Fibroblast of upper back skin (primary cell): ENCODE data around the gene ITCH.
A peak's percentile ranks its signal among the peaks of the same experiment; 100 is the strongest.
"Not testable (repeated sequence)": the region's sequence is repeated elsewhere in the genome, so short reads cannot be mapped to it uniquely, and the experiment has no call there.

Experiments used
- DNase-seq: peaks from one replicate; pipeline ENCODE4 v3.0.0-alpha.2; 2013

Gene ITCH

GRCh38 chr20:34472246-34472925, 109.3 kb downstream of the ITCH start:
- DNase-seq: peak; percentile 56

DNA sequence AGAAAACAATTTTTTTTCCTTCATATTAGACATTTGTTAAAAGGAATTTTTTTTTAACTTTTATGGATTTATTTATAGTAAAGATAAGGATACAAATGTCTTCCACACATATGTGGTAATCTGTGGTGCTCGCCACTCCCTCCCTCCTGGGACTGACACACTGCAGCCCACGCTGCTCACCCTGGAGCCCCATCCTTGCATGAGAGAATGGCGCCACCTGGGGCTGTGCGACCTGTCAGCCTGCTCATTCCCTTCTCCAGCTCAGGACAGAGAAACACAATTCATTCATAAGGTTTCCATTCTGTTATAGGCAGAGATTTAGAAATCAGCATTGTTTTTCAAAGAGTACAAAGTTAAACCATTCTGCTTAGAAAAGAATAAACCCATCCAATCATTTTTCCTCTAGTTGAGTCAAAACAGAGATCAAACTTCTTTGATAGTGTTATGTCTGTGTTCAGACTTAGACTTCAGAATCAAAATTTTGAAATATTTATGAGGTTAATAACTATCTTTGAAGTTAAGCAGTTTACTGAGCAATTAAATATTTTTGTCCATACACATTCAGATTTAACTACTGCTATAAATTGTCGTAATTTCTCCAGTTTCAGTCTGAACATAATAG, 110.3 kb downstream of the ITCH start:
- DNase-seq: peak; percentile 38

- DNase-seq: peak; percentile 13
These were observed 113.1 kb downstream of the ITCH start for GRCh38 chr20:34475979-34476736.

DNA sequence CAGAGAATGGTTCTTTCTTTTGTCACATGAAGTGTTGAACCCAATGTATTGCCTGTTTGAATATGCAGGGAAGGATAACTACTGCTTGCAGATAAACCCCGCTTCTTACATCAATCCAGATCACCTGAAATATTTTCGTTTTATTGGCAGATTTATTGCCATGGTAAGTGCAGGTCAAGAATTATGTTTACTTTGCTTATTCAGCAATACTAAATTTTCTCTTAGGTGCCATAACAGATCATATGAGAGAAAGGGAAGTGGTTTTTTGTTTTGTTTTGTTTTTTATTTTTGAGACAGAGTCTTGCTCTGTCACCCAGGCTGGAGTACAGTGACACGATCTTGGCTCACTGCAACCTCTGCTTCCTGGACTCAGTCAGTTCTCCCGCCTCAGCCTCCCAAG, 116.6 kb downstream of the ITCH start:
- no peak for DNase-seq

DNA sequence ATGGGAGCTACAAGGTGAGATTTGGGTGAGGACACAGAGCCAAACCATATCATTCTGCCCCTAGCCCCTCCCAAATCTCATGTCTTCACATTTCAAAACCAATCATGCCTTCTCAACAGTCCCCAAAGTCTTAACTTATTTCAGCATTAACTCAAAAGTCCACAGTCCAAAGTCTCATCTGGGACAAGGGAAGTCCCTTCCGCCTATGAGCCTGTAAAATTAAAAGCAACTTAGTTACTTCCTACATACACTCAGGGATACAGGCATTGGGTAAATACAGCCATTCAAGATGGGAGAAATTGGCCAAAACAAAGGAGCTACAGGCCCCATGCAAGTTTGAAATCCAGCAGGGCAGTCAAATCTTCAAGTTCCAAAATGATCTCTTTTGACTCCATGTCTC, 119.1 kb downstream of the ITCH start:
- not testable (repeated sequence) for DNase-seq

- DNase-seq: not testable (repeated sequence)
These were observed 120.6 kb downstream of the ITCH start for GRCh38 chr20:34483585-34484220.

DNA sequence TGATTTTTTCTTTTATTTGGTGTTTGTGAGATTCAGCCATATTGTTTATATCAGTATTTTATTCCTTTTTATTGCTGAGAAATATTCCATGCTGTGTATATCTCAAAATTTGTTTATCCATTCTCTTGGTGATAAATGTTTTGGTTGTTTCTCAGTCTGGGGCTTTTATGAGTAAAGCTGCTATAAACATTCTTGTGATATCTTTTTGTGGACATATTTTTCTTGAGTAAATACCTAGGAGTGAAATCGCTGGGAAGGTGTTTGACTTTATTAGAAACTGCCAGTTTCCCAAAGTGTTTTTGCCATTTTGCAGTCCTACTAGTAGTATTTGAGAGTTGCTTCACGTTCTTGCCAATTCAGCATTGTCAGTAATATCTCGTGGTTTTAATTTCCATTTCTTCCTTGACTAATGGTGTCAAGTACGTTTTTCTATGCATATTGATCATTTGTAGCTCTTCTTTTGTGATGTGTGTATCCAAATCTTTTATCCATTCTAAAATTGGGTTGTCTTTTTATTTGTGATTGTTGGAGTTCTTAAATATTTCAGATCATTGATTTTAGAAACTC, 122.1 kb downstream of the ITCH start:
- no peak for DNase-seq

- DNase-seq: no peak
These were observed 128.3 kb downstream of the ITCH start for GRCh38 chr20:34491226-34491931.

DNA sequence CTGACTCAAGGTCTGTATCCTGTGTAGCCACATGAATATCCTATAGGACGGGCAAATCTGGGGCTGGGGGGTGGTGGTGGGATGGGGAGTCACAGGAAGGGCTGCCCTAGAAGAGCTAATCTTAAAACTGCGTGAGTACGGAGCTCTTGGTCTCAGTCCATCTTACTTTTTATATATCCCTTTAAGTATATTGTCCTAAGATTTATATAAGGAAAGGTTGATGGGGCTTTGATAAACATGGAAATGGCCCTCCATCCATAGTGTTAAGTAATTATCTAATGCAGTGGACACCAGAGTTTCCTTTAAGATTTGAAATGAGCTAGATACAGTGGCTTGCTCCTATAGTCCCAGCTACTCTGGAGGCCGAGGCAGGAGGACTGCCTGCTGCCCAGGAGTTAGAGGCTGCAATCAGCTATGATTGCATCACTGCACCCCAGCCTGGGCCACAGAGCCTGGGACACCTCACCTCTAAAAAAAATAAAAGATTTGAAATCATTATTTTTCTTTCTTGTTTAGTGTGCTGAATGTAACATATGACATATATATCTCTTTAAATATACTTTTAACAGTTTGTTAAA, 128.9 kb downstream of the ITCH start:
- no peak for DNase-seq

DNA sequence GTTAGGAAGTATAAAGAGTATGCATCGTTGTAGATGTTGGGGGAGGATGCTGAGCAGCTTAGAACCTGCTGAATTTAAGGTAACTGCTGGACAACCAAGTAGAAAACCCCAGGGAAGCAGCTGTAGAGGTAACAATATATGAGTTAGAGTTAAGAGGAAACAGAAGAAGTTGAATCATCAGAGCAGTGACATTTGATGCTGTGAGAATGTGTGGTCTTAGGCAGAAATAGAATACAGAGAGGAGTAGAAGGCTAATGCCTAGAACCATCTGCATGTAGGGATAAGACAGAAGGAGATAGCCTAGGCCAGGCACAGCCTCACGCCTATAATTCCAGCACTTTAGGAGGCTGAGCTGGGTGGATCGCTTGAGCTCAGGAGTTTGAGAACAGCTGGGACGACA, 130.6 kb downstream of the ITCH start:
- DNase-seq: no peak

GRCh38 chr20:34495307-34495706, 132.2 kb downstream of the ITCH start:
- DNase-seq: no peak

GRCh38 chr20:34495916-34496315, 132.8 kb downstream of the ITCH start:
- no peak for DNase-seq

GRCh38 chr20:34497596-34497995, 134.5 kb downstream of the ITCH start:
- DNase-seq: not testable (repeated sequence)

DNA sequence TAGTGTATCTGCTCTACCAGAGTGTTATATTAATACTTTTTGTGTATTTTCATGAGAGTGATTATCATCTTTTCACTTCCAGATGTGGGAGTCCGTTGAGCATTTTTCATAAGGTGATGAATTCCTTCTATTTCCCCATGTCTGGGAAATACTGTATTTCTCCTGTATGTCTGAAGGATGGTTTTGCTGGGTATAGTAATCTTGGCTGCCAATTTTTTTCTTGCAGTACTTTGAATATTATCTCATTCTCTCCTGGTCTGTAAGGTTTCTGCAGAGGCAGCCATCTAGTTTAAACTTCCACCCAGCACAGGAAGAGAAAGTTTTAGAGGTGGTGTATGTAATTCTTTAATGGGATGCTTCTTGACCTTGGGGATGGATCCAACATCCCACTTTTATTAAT, 137.8 kb downstream of the ITCH start:
- DNase-seq: no peak

DNA sequence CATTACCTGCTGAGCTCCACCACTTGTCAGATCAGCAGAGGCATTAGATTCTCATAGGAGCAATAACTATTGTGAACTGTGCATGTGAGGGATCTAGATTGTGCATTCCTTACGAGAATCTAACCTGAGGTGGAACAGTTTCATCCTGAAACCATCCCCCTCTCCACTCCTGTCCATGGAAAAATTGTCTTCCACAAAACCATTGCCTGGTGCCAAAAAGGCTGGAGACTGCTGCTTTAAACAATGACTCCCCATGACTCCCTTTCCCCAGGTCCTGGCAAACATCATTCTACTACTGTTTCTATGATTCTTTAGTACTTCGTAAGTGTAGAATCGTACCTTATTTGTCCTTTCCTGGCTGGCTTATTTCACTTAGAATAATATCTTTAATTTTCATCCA, 143.4 kb downstream of the ITCH start:
- DNase-seq: no peak

DNA sequence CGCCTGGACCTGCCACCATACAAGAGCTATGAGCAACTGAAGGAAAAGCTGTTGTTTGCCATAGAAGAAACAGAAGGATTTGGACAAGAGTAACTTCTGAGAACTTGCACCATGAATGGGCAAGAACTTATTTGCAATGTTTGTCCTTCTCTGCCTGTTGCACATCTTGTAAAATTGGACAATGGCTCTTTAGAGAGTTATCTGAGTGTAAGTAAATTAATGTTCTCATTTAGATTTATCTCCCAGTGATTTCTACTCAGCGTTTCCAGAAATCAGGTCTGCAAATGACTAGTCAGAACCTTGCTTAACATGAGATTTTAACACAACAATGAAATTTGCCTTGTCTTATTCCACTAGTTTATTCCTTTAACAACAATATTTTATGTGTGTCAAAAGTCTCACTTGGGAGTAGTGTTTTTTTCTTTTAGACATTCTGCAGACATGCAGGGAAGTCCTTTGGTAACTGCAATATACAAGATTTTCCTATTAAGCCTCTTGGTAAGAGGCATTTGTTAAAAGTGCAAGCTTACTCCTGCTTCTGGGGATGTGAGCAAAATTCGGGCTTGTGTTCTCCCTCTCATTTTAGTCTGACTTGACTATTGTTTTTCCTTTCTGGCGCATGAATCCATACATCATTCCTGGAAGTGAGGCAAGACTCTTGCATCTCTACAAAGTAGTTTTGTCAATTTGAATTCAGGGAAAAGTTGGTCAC, 144.8 kb downstream of the ITCH start:
- no peak for DNase-seq

DNA sequence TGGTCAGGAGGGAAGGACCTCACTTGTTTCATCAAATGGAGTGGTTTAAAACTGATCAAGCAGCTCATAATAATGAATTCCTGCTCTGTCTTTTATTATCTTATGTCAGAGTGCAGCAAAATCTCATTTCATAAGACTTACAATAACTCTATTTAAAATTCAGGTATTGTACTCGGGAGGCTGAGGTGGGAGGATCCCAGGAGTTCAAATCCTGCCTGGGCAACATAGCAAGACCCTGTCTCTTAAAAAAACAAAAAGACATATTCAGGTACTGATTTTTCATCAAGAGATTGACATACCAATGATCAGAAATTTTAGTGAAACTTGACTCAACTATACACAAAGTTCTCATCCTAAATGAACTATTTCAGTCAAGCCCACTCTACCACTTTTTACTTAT, 147.5 kb downstream of the ITCH start:
- DNase-seq: no peak

- DNase-seq: no peak
These were observed 148.8 kb downstream of the ITCH start for GRCh38 chr20:34511891-34512265.

DNA sequence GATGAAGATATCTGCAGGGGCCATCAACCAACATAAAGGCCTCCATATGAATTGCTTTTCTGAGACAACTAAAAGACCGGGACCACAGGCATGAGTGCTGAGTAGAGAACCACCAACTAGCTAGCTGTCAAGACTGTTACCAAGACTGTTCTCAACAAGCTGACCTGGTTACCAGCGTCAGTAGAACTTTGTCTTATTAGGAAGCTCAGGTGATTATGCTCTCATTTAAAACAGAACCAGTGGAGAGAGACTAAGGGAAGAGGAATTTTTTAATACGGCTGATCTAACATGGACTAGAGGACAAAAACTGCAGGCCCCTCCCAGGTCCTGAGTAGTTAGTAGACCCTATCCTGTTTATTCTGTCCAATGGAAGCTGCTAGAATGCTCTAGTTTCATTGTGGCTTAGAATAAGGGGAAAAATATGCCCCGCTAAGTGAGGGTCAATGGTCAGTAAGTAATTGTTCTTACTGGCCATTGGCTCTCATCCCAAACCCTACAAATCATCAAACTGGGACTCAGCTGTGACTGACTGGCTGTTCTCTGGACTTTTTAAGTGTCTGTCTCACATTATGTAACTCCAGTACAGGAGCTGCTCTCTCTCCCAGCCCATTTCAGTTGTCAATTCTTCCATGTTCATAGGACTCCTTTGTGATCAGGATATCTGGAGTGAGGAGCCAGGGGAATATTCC, 149.3 kb downstream of the ITCH start:
- DNase-seq: no peak

DNA sequence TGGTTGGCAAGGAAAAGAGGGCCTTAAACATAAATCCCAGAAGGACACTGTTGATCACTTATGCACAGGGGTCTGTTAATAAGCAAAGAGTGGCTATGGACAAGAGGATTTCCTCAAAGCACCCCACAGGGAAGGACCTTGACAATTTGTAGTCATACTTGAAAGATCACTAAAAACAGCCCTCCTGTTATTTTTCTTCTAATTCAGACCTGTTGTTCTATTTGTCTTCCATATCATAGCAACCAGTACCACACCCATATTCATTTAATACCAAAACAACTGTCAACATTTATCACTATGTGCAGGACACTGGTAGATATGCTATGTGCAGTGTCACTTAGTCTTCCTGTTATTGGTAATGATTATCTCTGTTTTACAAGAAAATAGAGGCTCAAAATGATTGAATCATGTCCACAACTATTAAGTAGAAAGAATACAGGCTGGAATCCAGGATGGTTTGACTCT, 149.9 kb downstream of the ITCH start:
- DNase-seq: no peak

- not testable (repeated sequence) for DNase-seq
These were observed 151.0 kb downstream of the ITCH start for GRCh38 chr20:34514034-34514433.
